ENCODE results near the gene ANKRD12.

Gene ANKRD12

DNA sequence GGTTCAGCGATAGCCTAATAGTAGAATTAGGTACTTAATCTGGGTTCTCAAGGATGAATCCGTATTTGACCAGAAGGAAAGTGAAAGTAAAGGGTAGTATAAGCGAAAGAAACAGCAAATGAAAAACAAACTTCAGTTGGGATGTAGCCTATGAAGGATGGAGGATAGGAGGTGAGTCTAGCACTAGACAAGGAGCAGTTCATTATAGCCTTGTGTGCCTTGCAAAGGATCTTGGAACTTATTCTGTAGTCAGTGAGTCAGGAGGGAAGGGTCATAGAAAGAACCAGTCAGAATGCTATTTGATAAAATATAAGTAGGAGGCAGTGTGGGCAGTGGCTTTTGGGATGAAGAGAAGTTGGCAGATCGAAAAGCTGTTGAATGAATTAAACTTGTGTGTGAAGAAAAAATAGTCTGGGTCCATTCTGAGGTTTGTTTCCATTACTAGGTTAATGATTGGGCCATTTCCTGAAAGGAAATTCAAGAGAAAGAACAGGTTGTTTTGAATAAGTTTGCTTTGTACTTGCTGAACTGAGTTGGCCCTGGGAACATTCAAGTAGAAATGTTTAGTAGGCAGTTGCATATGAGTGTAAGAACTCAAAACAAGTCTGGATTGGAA, 48.5 kb downstream of the ANKRD12 start:
- DNase-seq (ENCODE audit: low read depth): no peak

GRCh38 chr18:9188359-9189231, 52.0 kb downstream of the ANKRD12 start:
- DNase-seq (ENCODE audit: low read depth): no peak

- no peak for DNase-seq (ENCODE audit: low read depth)
Observed at GRCh38 chr18:9189491-9189890, 52.9 kb downstream of the ANKRD12 start.

DNA sequence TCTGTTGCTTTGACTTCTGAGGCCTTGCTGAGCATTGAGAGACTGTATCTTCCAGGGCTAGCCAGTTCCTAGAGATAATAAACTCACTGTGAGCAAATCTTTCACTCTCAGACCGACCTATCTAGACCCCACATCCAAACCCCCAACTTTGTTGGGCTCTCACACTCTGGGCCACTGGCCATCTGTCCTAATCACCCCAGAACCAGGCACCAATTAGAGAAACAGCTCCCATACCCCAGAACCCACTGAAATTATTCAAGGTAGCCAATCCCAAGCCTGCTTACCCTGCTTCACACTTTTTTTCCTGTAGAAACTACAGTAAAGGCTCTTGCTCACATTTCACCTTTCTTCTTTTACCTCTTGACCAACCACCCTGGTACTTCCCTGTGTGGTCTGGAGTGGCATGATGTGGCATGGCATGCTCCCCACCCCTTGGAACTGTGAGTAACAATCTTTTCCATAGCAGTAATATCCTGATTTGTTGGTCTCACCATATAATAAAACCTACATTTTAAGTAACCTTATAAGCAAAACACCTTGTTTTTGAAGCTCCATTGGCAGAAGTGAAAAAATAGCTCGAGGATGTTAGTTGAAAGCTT, 55.2 kb downstream of the ANKRD12 start:
- no peak for DNase-seq (ENCODE audit: low read depth)

DNA sequence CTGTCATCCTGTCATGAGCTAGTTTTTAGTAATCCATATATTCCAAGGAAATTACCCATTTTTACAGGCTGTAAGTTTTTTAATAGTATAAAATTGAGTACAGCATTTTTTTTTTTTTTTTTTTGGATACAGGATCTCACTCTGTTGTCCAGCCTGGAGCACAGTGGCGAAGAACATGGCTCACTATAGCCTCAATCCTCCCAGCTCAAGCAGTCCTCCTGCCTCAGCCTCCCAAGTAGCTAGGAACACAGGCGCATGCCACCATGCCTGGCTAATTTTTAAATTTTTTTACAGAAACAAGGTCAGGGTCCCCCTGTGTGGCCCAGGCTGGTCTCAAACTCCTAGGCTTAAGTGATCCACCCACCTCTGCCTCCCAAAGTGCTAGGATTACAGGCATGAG, 56.5 kb downstream of the ANKRD12 start:
- no peak for DNase-seq (ENCODE audit: low read depth)

DNA sequence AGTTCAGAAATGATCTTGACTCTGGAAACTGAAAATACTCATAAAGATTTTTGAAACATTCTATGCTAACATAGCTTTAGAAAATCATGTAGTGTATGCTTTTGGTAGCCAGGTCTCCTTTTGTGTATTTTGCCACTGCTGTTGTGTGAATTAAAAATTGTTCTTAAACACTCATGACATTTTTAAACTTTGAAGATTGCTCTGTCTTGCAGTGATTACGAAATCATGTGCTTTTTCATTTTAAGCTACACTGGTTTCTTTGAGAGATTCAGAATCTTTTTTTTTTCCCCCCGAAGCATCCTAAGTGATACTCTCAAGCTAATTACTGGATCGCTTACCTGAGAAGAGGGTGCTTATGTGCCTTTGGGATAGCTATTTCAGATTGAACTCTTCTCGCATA, 60.0 kb downstream of the ANKRD12 start:
- DNase-seq (ENCODE audit: low read depth): no peak

GRCh38 chr18:9199681-9200080, 63.1 kb downstream of the ANKRD12 start:
- DNase-seq (ENCODE audit: low read depth): no peak

GRCh38 chr18:9201224-9201623, 64.6 kb downstream of the ANKRD12 start:
- no peak for DNase-seq (ENCODE audit: low read depth)

DNA sequence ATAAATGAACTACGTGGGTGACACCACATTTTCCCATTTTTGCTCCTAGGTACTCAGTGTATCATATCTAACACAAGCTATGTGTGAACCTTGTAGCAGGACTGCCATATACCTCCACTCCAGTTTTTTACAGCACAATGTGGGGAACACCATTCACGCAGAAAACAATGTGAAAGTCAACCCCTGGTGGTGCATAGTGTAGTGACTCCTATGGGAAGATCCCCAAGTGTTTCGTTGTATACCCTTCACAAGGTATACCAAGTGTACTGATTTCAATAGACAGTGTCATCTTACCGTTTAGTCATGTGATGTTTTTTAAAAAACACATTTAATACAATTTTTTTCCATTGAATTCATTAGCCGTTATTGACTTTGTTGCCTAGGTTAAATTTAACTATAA, 68.1 kb downstream of the ANKRD12 start:
- DNase-seq (ENCODE audit: low read depth): no peak

DNA sequence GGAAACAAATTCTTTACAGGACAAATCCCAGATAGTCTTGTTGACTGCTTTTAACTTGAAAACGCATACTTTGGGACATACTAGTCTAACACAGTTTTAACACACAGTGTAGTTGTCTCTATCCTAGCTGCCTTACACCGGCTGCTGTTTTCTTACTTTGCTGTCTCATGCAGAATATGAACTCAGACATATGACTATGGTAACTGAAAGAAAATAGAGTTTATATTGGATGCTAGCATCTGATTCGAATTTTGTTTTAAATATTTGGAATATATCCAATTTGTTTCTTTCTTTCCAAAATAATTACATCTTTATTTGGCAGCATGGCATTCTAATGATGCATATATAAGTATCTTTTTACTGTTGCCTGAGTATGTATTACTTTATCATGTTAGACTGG, 69.8 kb downstream of the ANKRD12 start:
- no peak for DNase-seq (ENCODE audit: low read depth)

GRCh38 chr18:9209279-9209678, 72.7 kb downstream of the ANKRD12 start:
- no peak for DNase-seq (ENCODE audit: low read depth)

DNA sequence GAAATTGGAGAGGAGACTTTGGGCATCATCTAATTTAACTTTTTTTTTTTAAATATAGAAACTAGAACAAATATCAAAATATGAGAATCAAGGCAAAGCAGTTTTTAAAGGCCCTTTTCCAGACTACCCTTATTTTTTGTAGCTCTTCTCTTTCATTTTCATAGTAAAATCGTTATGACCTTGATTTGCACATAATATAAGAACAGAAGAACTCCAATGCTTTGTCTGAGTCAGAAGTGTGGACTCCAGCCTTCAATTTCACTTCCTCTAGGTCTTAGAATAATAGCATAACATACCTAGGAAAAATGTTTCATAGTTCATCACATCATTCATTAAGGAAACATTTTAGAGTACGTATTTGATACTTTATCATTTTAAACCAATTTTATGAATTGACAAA, 74.4 kb downstream of the ANKRD12 start:
- DNase-seq (ENCODE audit: low read depth): no peak

- no peak for DNase-seq (ENCODE audit: low read depth)
Observed at GRCh38 chr18:9211955-9212354, 75.4 kb downstream of the ANKRD12 start.

GRCh38 chr18:9215221-9215933, 78.8 kb downstream of the ANKRD12 start:
- no peak for DNase-seq (ENCODE audit: low read depth)

DNA sequence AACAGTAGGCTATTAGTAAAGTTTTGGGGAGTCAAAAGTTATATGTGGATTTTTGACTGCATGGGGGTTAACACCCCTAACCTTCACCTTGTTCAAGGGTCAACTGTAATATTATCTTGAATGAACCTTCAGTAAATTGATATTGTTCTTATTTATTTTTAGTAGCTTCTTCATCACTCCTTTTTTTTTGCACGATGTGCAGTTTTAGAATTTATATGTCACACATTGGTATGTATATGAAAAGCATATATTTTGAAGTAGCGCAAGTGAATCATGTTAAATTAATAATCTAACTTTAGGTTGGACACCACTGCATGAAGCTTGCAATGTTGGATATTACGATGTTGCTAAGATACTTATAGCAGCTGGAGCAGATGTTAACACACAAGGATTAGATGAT, 79.9 kb downstream of the ANKRD12 start:
- DNase-seq (ENCODE audit: low read depth): no peak

DNA sequence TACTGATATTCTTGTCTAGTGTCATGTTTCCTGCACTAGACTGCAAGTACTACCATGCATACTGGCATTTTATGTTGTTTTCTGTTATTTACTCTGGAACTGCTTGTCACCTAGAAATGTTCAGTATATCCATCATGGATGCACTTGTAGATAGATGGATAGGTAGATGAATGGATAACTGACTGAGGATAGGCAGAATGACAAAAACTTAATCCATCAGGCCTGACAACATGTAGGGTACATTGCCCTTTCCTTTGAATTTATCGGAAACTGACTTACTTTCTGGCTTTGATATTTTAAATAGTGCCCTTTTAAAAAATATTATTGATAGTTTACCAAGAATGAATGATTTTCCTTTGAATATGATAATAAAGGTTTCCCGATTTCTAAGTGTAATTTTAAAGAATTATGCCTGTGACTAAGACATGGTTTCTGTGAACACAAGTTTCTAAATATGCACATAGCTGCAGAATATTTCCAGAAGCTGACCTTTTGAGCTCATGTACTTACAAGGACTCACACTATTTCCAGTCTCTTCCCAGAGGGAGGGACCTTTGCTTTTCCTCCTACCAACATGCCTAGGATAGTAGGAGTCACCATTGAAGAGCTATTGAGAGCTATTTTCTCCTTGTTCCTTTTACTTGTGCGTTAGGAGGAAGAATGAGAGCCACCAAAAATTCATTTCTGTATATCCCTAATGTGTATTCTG, 81.3 kb downstream of the ANKRD12 start:
- DNase-seq (ENCODE audit: low read depth): no peak

DNA sequence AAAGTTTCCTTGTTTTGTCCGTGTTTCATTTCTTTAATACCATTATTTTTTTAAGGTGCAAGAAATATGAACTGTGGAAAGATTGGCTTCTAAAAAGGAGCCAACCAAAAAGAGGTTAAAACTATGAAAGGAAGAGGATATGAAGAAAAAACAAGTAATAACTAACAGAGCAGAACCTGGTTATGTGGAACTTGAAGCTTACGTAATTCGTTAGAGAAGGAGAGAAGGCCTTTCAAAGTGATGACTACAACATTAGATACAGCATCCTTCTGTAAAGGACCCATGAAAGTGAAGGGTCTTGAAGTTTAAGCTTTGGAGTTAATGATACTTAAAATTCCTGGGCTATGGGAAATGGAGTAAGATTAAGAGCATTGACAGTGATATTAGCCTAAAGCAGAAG, 84.5 kb downstream of the ANKRD12 start:
- DNase-seq (ENCODE audit: low read depth): no peak

GRCh38 chr18:9221661-9222060, 85.1 kb downstream of the ANKRD12 start:
- DNase-seq (ENCODE audit: low read depth): no peak

DNA sequence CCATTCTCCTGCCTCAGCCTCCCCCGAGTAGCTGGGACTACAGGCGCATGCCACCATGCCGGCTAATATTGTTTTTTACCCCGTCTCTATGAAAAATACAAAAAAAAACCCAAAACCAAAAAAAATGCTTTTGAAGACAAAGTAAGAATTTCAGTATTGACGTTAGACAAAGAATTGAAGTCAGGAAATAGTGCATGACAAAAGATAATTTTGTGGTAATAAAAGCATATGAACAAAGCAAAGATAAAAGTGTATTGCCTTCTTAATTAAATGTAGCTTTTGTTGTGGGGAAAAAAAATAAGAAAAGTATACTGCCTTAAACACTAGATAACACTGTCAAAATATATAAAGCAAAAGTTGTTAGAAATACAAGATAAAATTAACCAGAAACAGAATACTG, 86.8 kb downstream of the ANKRD12 start:
- DNase-seq (ENCODE audit: low read depth): no peak

DNA sequence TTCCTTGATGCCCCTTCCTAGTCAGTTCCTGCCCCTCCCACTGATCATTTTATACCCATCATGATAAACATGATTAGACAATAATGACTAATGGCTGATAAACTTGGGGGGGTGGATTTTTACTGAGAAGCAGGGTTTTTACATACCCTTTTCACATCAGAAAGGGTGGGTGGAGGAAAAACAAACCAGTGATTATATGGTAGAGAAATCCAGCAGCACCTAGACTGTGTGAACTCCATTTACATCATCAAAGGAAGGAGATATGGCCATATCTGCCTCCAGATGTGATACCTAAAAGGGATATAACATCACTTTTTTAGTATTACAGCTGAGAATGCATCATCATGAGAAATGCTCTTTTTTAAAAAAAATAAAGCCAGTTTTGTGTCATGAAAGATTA, 89.9 kb downstream of the ANKRD12 start:
- no peak for DNase-seq (ENCODE audit: low read depth)

- no peak for DNase-seq (ENCODE audit: low read depth)
Observed at GRCh38 chr18:9231852-9232486, 95.4 kb downstream of the ANKRD12 start.

DNA sequence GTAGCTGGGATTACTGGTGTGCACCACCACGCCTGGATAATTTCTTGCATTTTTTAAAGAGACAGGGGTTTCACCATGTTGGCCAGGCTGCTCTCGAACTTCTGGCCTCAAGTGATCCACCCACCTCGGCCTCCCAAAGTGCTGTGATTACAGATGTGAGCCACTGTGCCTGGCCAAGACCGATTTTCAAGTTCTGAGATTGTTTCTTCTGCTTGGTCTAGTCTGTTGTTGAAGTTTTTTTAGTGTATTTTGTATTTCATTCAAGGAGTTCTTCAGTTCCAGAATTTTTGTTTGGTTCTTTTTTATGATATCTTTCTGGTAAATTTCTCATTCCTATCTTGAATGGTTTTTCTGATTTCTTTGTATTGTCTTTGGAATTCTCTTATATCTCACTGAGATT, 96.4 kb downstream of the ANKRD12 start:
- DNase-seq (ENCODE audit: low read depth): no peak

Measured in activated T-helper 1 cell treated with Interleukin-2 at 50 U/mL for 16 hours (primary cell).